OCI-LY1 (cell line): ENCODE data around the gene PDZD7.

Source experiments
- H2AFZ ChIP-seq: fragments of 200-600 bp; sonication (generic), shearing (Covaris generic); 2 replicates; pipeline ENCODE4 v1.6.0; 2014; ENCODE audit warnings: antibody characterized with exemption, mild to moderate bottlenecking, low read length
- H3F3A ChIP-seq: fragments of 200-600 bp; sonication (generic), shearing (Covaris generic); 2 replicates; pipeline ENCODE4 v1.6.0; 2014; ENCODE audit warnings: mild to moderate bottlenecking, antibody characterized with exemption, low read length, moderate library complexity; ENCODE audit not compliant: insufficient read depth
- H3K27ac ChIP-seq: fragments of 200-600 bp; sonication (generic); 2 replicates; pipeline ENCODE4 v1.5.1; 2014; ENCODE audit warnings: low read length, mixed run types, mild to moderate bottlenecking, low read depth; ENCODE audit not compliant: poor library complexity, severe bottlenecking
- H3K27me3 ChIP-seq: fragments of 200-600 bp; sonication (generic); 2 replicates; pipeline ENCODE4 v1.6.0; 2014; ENCODE audit warnings: antibody characterized with exemption, mild to moderate bottlenecking, low read length, moderate library complexity; ENCODE audit not compliant: insufficient read depth
- H3K36me3 ChIP-seq: fragments of 200-600 bp; sonication (generic); 2 replicates; pipeline ENCODE4 v1.6.1; 2014; ENCODE audit warnings: mild to moderate bottlenecking, antibody characterized with exemption, low read length, moderate library complexity, mixed read lengths; ENCODE audit not compliant: insufficient read depth
- H3K4me1 ChIP-seq: fragments of 200-600 bp; sonication (generic); 2 replicates; pipeline ENCODE4 v1.5.1; 2014; ENCODE audit warnings: mild to moderate bottlenecking, low read length, moderate library complexity; ENCODE audit not compliant: insufficient read depth, severe bottlenecking
- H3K4me2 ChIP-seq: fragments of 200-600 bp; sonication (generic), shearing (Covaris generic); 2 replicates; pipeline ENCODE4 v1.6.1; 2014; ENCODE audit warnings: low read length
- H3K4me3 ChIP-seq: fragments of 200-600 bp; sonication (generic); 2 replicates; pipeline ENCODE4 v1.5.1; 2014; ENCODE audit warnings: low read length, low read depth, mild to moderate bottlenecking, mixed read lengths; ENCODE audit not compliant: poor library complexity, severe bottlenecking
- H3K79me2 ChIP-seq: fragments of 200-600 bp; shearing (Covaris generic); 2 replicates; pipeline ENCODE4 v1.6.1; 2016; ENCODE audit warnings: mixed run types, low read length, mixed read lengths; ENCODE audit not compliant: insufficient read depth
- H3K9ac ChIP-seq: fragments of 200-600 bp; sonication (generic), shearing (Covaris generic); 2 replicates; pipeline ENCODE4 v1.6.1; 2014; ENCODE audit warnings: mild to moderate bottlenecking, low read length, mixed read lengths
- H3K9me2 ChIP-seq: fragments of 200-600 bp; sonication (generic), shearing (Covaris generic); 2 replicates; pipeline ENCODE4 v1.6.1; 2014; ENCODE audit warnings: low read depth, mild to moderate bottlenecking, low read length, mixed read lengths
- H3K9me3 ChIP-seq: fragments of 200-600 bp; shearing (Covaris generic); 2 replicates; pipeline ENCODE4 v1.6.1; 2014; ENCODE audit warnings: low read length, mixed read lengths
- H4K20me1 ChIP-seq: fragments of 200-600 bp; sonication (generic), shearing (Covaris generic); 2 replicates; pipeline ENCODE4 v1.6.0; 2016; ENCODE audit warnings: mild to moderate bottlenecking, low read length; ENCODE audit not compliant: insufficient read depth
- CTCF ChIP-seq: fragments of 200-600 bp; sonication (generic), shearing (Covaris generic); IDR thresholded peaks from 2 replicates; pipeline ENCODE4 v1.5.1; 2017; ENCODE audit warnings: mild to moderate bottlenecking, antibody characterized with exemption, low read length, moderate library complexity, mixed read lengths
- EZH2 ChIP-seq: fragments of 200-600 bp; sonication (generic), shearing (Covaris generic); IDR thresholded peaks from 2 replicates; pipeline ENCODE4 v1.8.0; 2017; ENCODE audit warnings: borderline replicate concordance, mixed run types, mild to moderate bottlenecking, antibody characterized with exemption, low read length, moderate library complexity, mixed read lengths

The PDZD7 gene

GRCh38 chr10:100965820-100966219 lies 65.1 kb downstream of the PDZD7 start:
- no peaks in the 10 kb centered on the region for H3K79me2 ChIP-seq
- H3K9me2 ChIP-seq, result no peaks in the 10 kb centered on the region
- H2AFZ ChIP-seq, result no peak overlapping the region
- peaks cover 7% of the 10 kb centered on the region for H3K4me1 ChIP-seq
- no peaks in the 10 kb centered on the region for H3F3A ChIP-seq
- H3K4me3 ChIP-seq, result no peak overlapping the region
- no peak overlapping the region for H3K27ac ChIP-seq
- H3K27me3 ChIP-seq, result no peaks in the 10 kb centered on the region
- H3K9me3 ChIP-seq, result no peaks in the 10 kb centered on the region
- no peaks in the 10 kb centered on the region for H4K20me1 ChIP-seq
- peaks cover 15% of the 10 kb centered on the region; the same call in 1 of the 2 replicates for H3K36me3 ChIP-seq
- no peak overlapping the region for H3K9ac ChIP-seq
- H3K4me2 ChIP-seq, result no peak overlapping the region
- TF ChIP-seq CTCF, result no peak

- Histone ChIP-seq H4K20me1 (no peaks in the 10 kb centered on the region), H3K4me1 (no peaks in the 10 kb centered on the region), H3K36me3 (peaks cover 31% of the 10 kb centered on the region; the same call in 1 of the 2 replicates), H3K4me2 (no peak overlapping the region), H3K27me3 (no peaks in the 10 kb centered on the region), H3K4me3 (no peak overlapping the region), H2AFZ (no peak overlapping the region), H3K9ac (no peak overlapping the region), H3K9me3 (no peaks in the 10 kb centered on the region), H3F3A (no peaks in the 10 kb centered on the region), H3K9me2 (no peaks in the 10 kb centered on the region), H3K27ac (no peak overlapping the region), H3K79me2 (no peaks in the 10 kb centered on the region)
- TF ChIP-seq CTCF (no peak), EZH2 (no peak)
Measured at GRCh38 chr10:100963826-100964225, 67.1 kb downstream of the PDZD7 start.

- no peak for TF ChIP-seq CTCF
- no peak for TF ChIP-seq EZH2
- Histone ChIP-seq H3K36me3 (peaks cover 37% of the 10 kb centered on the region; the same call in 1 of the 2 replicates), H4K20me1 (no peaks in the 10 kb centered on the region), H3K9me2 (no peaks in the 10 kb centered on the region), H3K4me1 (no peaks in the 10 kb centered on the region), H3K9ac (no peak overlapping the region), H3K9me3 (no peaks in the 10 kb centered on the region), H3K4me2 (no peak overlapping the region), H3K27ac (no peak overlapping the region), H3K4me3 (no peak overlapping the region), H3K27me3 (no peaks in the 10 kb centered on the region), H3F3A (no peaks in the 10 kb centered on the region), H3K79me2 (no peaks in the 10 kb centered on the region), H2AFZ (no peak overlapping the region)
Measured at GRCh38 chr10:100962351-100963080, 68.4 kb downstream of the PDZD7 start.
